Islet of Langerhans (tissue), 1 donor: ENCODE measurements around the gene VEZF1.

Experiments
- FAIRE-seq: peaks from one replicate; lab custom pipeline; 2011; peaks lifted over from hg19 to GRCh38; lab: Jason Lieb, UNC

Gene VEZF1

DNA sequence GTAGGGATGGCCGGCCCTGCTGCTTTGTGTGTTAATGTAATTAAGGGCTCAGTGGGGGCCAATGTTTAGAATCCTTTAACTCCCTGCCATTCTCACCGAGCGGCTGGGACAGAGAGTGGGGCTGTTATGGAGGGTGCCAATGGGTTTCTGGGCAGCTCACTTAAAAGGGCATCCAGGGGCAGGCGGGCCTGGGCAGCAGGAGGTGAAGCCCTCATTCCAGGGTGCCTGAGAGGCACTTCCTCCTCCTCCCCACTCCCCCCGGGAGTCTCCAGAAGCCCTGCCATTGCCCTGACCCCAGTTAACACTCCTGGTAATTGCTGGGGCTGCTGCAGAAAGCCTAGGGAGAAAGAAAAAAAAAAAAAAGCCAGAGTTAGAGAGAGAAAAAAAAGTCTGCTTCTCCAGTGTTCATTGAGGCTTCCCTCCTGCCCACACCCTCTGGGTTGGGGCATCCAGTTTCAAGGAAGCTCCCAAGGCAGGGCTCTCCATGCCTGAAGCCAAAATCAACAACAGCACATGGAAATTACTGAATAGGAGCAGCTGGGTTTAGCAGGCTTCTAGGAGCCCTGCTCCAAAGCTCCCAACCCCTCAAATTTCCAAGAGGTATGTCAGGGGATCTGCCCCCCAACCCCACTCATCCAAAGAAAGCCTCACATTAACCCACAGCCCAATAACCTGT is 60.9 kb downstream of the VEZF1 start:
- no peak for FAIRE-seq

DNA sequence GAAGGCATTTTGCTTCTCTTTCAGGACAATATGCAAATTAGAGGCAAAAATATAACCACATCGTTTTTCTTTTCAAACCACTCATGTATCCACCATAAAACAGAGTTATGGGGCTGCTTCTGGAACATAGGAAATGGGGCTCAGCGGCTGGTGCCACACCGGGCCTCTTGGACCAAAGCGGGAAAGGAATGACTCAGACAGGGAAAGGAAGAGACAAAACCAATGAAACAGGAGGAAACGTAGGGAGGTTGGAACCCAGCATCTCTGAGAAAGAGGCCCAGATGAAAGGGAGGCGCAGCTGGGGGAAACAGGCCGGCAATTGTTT is 61.4 kb downstream of the VEZF1 start:
- no peak for FAIRE-seq

DNA sequence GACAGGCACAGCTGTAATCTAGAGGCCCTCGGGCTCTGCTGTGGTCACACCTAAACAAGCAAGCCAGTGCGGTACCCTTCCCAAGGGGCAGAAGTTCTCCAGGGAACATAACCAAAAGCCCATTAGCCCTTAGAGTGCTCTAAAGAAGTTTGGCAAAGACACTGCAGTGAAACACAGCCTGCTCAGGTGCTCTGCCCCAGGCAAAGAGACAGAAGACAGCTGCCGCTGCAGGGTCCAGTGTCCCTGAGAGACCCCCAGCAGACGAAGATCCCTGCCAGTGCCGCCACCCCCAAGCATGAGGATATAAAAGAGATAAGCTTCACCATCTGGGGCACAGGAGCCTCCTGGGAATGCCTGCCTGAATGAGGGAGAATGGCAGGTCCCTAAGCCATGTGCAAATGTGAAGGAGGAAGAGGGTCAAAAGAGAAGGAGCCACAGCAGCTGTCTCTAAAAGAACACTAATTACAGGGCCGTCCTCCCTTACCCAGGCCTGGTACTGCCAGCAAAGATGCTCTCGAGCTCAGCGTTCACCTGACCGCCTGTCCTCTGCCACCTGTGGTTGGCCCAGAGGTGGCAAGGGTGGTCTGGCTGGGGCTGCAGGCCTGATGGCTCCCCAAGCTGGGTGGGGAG is 62.6 kb downstream of the VEZF1 start:
- no peak for FAIRE-seq

GRCh38 chr17:57924677-57925076 is 63.4 kb downstream of the VEZF1 start:
- no peak for FAIRE-seq
